Keratinocyte (primary cell): ENCODE measurements around the gene HOTAIR.

ENCODE experiments used
- EZH2 ChIP-seq: IDR thresholded peaks from one replicate; pipeline ENCODE4 v1.6.1; 2012; ENCODE audit warnings: inconsistent platforms, mild to moderate bottlenecking, low read length, moderate library complexity
- TF ChIP-seq, protein P1 (sequence below), 3 experiments: IDR thresholded peaks in 1 of 3; conservative IDR thresholded peaks in 1 of 3; optimal IDR thresholded peaks in 1 of 3; 2 replicates in 2 of 3; 3 replicates in 1 of 3; pipeline versions ENCODE3 to v1.5.1; 2011; ENCODE audit warnings: low read length in 3 of 3, mild to moderate bottlenecking in 3 of 3, moderate library complexity in 2 of 3, control low read depth in 1 of 3, inconsistent platforms in 1 of 3; ENCODE audit not compliant: insufficient read depth in 2 of 3; ENCODE audit errors: extremely low read depth in 1 of 3

DNA sequence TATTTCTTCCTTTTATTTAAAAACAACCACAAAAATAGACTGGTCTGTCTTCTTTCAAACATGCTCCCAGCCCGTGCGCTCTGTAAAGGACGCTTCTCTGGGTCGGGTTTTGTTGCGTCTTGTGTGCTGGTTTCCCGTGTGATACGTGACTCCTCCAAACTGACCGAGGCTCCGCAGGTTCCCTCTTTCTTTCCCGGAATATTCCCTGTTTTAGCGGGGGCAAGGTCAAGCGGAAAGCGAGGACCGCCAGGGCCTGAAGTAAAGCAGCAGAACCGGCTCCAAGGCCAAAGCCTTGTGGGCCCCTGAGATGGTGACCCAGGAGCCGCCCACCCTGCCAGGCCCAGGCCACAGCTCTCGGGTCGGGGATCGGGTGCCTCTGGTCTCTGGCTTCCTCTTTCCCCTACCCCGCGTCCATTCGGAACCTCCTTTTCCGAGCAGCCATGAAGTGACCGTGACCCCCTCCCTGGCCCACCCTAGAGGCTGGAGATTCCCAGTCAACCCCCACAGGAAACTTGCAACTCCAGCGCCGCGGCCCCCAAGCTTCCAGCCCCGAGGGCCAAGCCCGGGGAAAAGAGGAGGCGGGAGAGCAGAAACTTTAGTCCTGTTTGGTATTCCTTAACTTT is 9.3 kb upstream of the HOTAIR start:
- TF ChIP-seq, protein P1, sequence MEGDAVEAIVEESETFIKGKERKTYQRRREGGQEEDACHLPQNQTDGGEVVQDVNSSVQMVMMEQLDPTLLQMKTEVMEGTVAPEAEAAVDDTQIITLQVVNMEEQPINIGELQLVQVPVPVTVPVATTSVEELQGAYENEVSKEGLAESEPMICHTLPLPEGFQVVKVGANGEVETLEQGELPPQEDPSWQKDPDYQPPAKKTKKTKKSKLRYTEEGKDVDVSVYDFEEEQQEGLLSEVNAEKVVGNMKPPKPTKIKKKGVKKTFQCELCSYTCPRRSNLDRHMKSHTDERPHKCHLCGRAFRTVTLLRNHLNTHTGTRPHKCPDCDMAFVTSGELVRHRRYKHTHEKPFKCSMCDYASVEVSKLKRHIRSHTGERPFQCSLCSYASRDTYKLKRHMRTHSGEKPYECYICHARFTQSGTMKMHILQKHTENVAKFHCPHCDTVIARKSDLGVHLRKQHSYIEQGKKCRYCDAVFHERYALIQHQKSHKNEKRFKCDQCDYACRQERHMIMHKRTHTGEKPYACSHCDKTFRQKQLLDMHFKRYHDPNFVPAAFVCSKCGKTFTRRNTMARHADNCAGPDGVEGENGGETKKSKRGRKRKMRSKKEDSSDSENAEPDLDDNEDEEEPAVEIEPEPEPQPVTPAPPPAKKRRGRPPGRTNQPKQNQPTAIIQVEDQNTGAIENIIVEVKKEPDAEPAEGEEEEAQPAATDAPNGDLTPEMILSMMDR (optimal IDR thresholded peaks at IDR 0.05 in 1 of 3, IDR thresholded peaks at IDR 0.05 in 1 of 3, conservative IDR thresholded peaks at IDR 0.05 in 1 of 3; ENCODE audit: extremely low read depth in 1 of 3, insufficient read depth in 2 of 3, low read length in 3 of 3): no peak
- no peak for TF ChIP-seq EZH2
